ENCODE results near the gene TH. TPM values are rescaled to one million over a fixed set of nuclear protein-coding genes. Genes with fewer than 3 reads are reported as not detected.

The TH gene
- total RNA-seq, 2 experiments from 2014 or later = not detected

DNA sequence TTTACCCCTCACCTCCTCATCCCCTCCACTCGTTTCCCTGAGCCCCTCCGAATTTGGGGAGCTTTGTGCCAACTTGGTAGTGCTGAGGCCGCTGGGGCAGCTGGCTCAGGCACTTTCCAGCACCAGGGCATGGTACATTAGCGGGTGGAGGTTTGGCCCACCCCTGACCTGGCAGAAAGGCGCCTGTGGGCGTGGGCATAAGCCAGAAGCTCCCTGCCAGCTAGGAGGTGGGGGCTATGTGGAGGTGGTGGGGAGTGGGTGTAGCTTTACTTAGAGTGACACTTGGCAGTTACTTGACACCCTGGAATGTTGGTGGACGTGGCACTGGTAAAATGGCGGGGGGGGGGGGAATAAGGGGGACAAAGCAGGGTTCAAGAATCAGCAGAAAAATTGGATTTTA lies 22.2 kb downstream of the TH start:
- Histone ChIP-seq H3K79me2 (ENCODE audit: insufficient read depth, low read depth, low read length) (no peaks in the 10 kb centered on the region), H3K4me3 (ENCODE audit: low read depth, low read length, poor library complexity, severe bottlenecking) (no peak overlapping the region), H3K9me3 (ENCODE audit: low read length) (no peaks in the 10 kb centered on the region), H3K4me1 (ENCODE audit: insufficient read depth, low read length, poor library complexity, severe bottlenecking) (peaks cover 4% of the 10 kb centered on the region), H2AFZ (ENCODE audit: low read length) (no peak overlapping the region), H3K4me2 (ENCODE audit: low read length) (no peak overlapping the region), H4K20me1 (ENCODE audit: insufficient read depth, low read length) (no peaks in the 10 kb centered on the region), H3K36me3 (ENCODE audit: insufficient read depth, low read length) (no peaks in the 10 kb centered on the region), H3K27ac (ENCODE audit: low read depth, low read length, poor library complexity, severe bottlenecking) (no peak overlapping the region), H3K9me2 (ENCODE audit: insufficient read depth, low read length) (no peaks in the 10 kb centered on the region)
- BruUV-seq (replicated peaks) = no TSS peak
- intact Hi-C loops (cut with micrococcal nuclease; ENCODE audit: unreplicated experiment) = no loop called here
- TF ChIP-seq EZH2phosphoT487 (IDR thresholded peaks at IDR 0.05; ENCODE audit: borderline replicate concordance, low read depth, low read length) = no peak
- TF ChIP-seq, protein P1, sequence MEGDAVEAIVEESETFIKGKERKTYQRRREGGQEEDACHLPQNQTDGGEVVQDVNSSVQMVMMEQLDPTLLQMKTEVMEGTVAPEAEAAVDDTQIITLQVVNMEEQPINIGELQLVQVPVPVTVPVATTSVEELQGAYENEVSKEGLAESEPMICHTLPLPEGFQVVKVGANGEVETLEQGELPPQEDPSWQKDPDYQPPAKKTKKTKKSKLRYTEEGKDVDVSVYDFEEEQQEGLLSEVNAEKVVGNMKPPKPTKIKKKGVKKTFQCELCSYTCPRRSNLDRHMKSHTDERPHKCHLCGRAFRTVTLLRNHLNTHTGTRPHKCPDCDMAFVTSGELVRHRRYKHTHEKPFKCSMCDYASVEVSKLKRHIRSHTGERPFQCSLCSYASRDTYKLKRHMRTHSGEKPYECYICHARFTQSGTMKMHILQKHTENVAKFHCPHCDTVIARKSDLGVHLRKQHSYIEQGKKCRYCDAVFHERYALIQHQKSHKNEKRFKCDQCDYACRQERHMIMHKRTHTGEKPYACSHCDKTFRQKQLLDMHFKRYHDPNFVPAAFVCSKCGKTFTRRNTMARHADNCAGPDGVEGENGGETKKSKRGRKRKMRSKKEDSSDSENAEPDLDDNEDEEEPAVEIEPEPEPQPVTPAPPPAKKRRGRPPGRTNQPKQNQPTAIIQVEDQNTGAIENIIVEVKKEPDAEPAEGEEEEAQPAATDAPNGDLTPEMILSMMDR (conservative IDR thresholded peaks at IDR 0.05; ENCODE audit: low read length) = no peak
- DNase-seq (ENCODE audit: low spot score) = no peak
- ChIA-PET CTCF (ENCODE audit: unreplicated experiment) (interaction anchor here (0.6 kb wide), 1 partner anchor 704 kb away, joined by 3 read pairs; no protein-coding TSS in a partner anchor), POLR2A (no interaction called here)

DNA sequence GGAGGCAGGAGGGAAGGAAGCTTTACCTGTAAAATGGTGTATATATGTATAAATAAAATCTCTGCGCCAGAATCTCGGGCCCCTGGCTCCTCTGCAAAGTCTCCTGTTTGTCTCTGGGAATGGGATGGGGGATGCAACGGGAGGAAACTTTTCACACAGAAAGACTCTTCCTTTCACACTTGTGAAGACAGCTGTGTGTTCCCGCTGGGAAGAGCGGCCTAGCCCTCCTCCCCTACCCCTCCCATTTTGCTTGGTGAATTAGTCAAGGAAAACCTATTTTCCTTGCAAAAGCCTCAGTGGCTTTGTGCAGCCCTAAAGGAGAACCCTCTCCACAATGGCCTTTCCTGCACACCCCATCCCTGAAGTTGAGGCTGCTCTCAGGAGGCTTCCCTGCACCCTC lies 23.0 kb downstream of the TH start:
- Histone ChIP-seq H3K4me1 (ENCODE audit: insufficient read depth, low read length, poor library complexity, severe bottlenecking) (peaks cover 4% of the 10 kb centered on the region), H3K9me3 (ENCODE audit: low read length) (no peaks in the 10 kb centered on the region), H3K36me3 (ENCODE audit: insufficient read depth, low read length) (no peaks in the 10 kb centered on the region), H3K4me3 (ENCODE audit: low read depth, low read length, poor library complexity, severe bottlenecking) (no peak overlapping the region), H4K20me1 (ENCODE audit: insufficient read depth, low read length) (no peaks in the 10 kb centered on the region), H3K27ac (ENCODE audit: low read depth, low read length, poor library complexity, severe bottlenecking) (no peak overlapping the region), H3K9me2 (ENCODE audit: insufficient read depth, low read length) (no peaks in the 10 kb centered on the region), H3K4me2 (ENCODE audit: low read length) (no peak overlapping the region), H2AFZ (ENCODE audit: low read length) (no peak overlapping the region), H3K79me2 (ENCODE audit: insufficient read depth, low read depth, low read length) (no peaks in the 10 kb centered on the region)
- ChIA-PET POLR2A (no interaction called here), CTCF (ENCODE audit: unreplicated experiment) (interaction anchor here (0.6 kb wide), 1 partner anchor 109 kb away, joined by 10 read pairs; no protein-coding TSS in a partner anchor)
- TF ChIP-seq EZH2phosphoT487 (IDR thresholded peaks at IDR 0.05; ENCODE audit: borderline replicate concordance, low read depth, low read length) = no peak
- TF ChIP-seq, protein P1 (conservative IDR thresholded peaks at IDR 0.05; ENCODE audit: low read length) = no peak
- BruUV-seq (replicated peaks) = no TSS peak
- DNase-seq (ENCODE audit: low spot score) = no peak
- intact Hi-C loops (cut with micrococcal nuclease; ENCODE audit: unreplicated experiment) = no loop called here

DNA sequence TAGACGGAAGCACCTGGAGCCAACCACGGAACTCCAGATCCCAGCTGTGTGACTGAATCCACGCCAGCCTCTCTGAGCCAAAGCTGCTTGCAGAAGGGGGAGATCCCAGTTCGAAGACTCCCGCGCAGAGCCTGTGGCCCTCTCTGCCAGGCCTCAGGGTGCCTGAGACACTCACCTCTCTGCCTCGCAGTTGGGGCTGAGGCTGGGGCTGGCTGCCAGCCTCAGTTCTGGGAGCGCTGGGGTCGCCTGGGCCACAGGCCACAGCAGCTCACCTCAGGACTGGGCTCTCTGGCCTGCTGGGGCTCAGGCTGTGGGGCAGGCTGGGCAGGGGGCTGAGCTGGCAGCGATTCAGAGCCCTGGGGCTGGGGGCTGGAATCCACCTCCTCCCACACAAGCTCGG lies 24.2 kb downstream of the TH start:
- no TSS peak for BruUV-seq (replicated peaks)
- no peaks in the 10 kb centered on the region for H3K36me3 ChIP-seq (ENCODE audit: insufficient read depth, low read length)
- CTCF ChIA-PET (ENCODE audit: unreplicated experiment) = no interaction called here
- no peaks in the 10 kb centered on the region for H3K79me2 ChIP-seq (ENCODE audit: insufficient read depth, low read depth, low read length)
- H3K9me3 ChIP-seq (ENCODE audit: low read length) = no peaks in the 10 kb centered on the region
- H4K20me1 ChIP-seq (ENCODE audit: insufficient read depth, low read length) = no peaks in the 10 kb centered on the region
- H2AFZ ChIP-seq (ENCODE audit: low read length) = no peak overlapping the region
- H3K27ac ChIP-seq (ENCODE audit: low read depth, low read length, poor library complexity, severe bottlenecking) = no peak overlapping the region
- H3K4me3 ChIP-seq (ENCODE audit: low read depth, low read length, poor library complexity, severe bottlenecking) = no peak overlapping the region
- POLR2A ChIA-PET = no interaction called here
- H3K4me1 ChIP-seq (ENCODE audit: insufficient read depth, low read length, poor library complexity, severe bottlenecking) = peaks cover 4% of the 10 kb centered on the region
- DNase-seq (ENCODE audit: low spot score) = no peak
- no peak for TF ChIP-seq EZH2phosphoT487 (IDR thresholded peaks at IDR 0.05; ENCODE audit: borderline replicate concordance, low read depth, low read length)
- TF ChIP-seq, protein P1 (conservative IDR thresholded peaks at IDR 0.05; ENCODE audit: low read length) = no peak
- H3K9me2 ChIP-seq (ENCODE audit: insufficient read depth, low read length) = no peaks in the 10 kb centered on the region
- H3K4me2 ChIP-seq (ENCODE audit: low read length) = no peak overlapping the region
- intact Hi-C loops (cut with micrococcal nuclease; ENCODE audit: unreplicated experiment) = no loop called here

Data from OCI-LY7 (cell line).